Thyroid gland (tissue), 4 donors: Measurements from ENCODE around the gene CLIP4.

Source experiments
- CTCF ChIP-seq, 6 experiments: fragments of 200-600 bp in 3 of 6; fragments of 450-650 bp in 3 of 6; sonication (generic) in 3 of 6; IDR thresholded peaks; one replicate each; pipeline ENCODE4 v1.5.1; 2016 to 2019; ENCODE audit warnings: antibody characterized with exemption in 6 of 6, mild to moderate bottlenecking in 2 of 6, inconsistent platforms in 1 of 6, moderate library complexity in 1 of 6
- POLR2A ChIP-seq, 2 donors: fragments of 450-650 bp; IDR thresholded peaks; one replicate each; pipeline ENCODE4 v1.6.1; 2017; ENCODE audit warnings: antibody characterized with exemption in 2 of 2, mild to moderate bottlenecking in 2 of 2, moderate library complexity in 1 of 2

- TF ChIP-seq POLR2A (IDR thresholded peaks at IDR 0.05) (no peak), CTCF (IDR thresholded peaks at IDR 0.05) (no peak)
These were observed 45.0 kb downstream of the CLIP4 start for GRCh38 chr2:29160184-29160583.
